MCF 10A (cell line): ENCODE measurements around the gene HECTD1. TPM values are rescaled to one million over a fixed set of nuclear protein-coding genes. Genes with fewer than 3 reads are reported as not detected.
"Not testable (repeated sequence)": the region's sequence is repeated elsewhere in the genome, so short reads cannot be mapped to it uniquely, and the experiment has no call there.

Experiments used
- BruUV-seq: library from RNA; stranded (reverse); fragments of 400-500 nt; replicated peaks from 2 replicates; lab custom pipeline; 2021; lab: Mats Ljungman, UMichigan
- CTCF ChIA-PET: fragments of 300-600 bp; sonication (Branson Sonifier 250); formaldehyde crosslinking; extraction: SDS; loops from one replicate; lab custom pipeline; 2021; ENCODE audit warnings: antibody characterized with exemption, inconsistent platforms; lab: Yijun Ruan, JAX
- POLR2A ChIA-PET: fragments of 300-600, 350-650 bp; sonication (Branson Sonifier 250); formaldehyde crosslinking; extraction: SDS; loops from one replicate; lab custom pipeline; 2020; ENCODE audit warnings: antibody characterized with exemption, inconsistent platforms; lab: Yijun Ruan, JAX
- DNase-seq: peaks from one replicate; pipeline ENCODE4 v3.0.0-alpha.2; 2018; ENCODE audit not compliant: unreplicated experiment
- H3K27ac Mint-ChIP-seq: one replicate; pipeline ENCODE4 v1.8.0; 2022; ENCODE audit warnings: mild to moderate bottlenecking, low read depth, mixed read lengths; ENCODE audit not compliant: unreplicated experiment
- H3K27me3 Mint-ChIP-seq: one replicate; pipeline ENCODE4 v1.8.0; 2022; ENCODE audit warnings: mixed read lengths; ENCODE audit not compliant: insufficient read depth, unreplicated experiment
- H3K36me3 Mint-ChIP-seq: one replicate; pipeline ENCODE4 v1.8.0; 2022; ENCODE audit warnings: mild to moderate bottlenecking, moderate library complexity, mixed read lengths; ENCODE audit not compliant: insufficient read depth, unreplicated experiment
- H3K4me1 Mint-ChIP-seq: one replicate; pipeline ENCODE4 v1.8.0; 2022; ENCODE audit warnings: mixed read lengths; ENCODE audit not compliant: insufficient read depth, unreplicated experiment
- H3K4me3 Mint-ChIP-seq: one replicate; pipeline ENCODE4 v1.8.0; 2022; ENCODE audit warnings: mild to moderate bottlenecking, moderate library complexity, mixed read lengths; ENCODE audit not compliant: unreplicated experiment
- H3K9me3 Mint-ChIP-seq: one replicate; pipeline ENCODE4 v1.8.0; 2022; ENCODE audit warnings: mixed read lengths; ENCODE audit not compliant: unreplicated experiment
- CTCF ChIP-seq: fragments of 200-600 bp; IDR thresholded peaks from one replicate; pipeline ENCODE4 v1.8.0; 2022; ENCODE audit warnings: antibody characterized with exemption, mild to moderate bottlenecking; ENCODE audit not compliant: unreplicated experiment
- intact Hi-C: fragments of 100-400 bp; cut with micrococcal nuclease; formaldehyde crosslinking; loops from 2 replicates; pipeline ENCODE4 v1.14.1; 2022
- total RNA-seq: library from RNA; stranded (reverse); gene quantifications from 2 replicates; pipeline ENCODE4 v1.2.3, GENCODE V29; 2022

Gene HECTD1
- total RNA-seq, 1 experiment from 2014 or later = 122 TPM

GRCh38 chr14:31205681-31206535 lies 1.7 kb downstream of the HECTD1 start:
- Mint-ChIP-seq H3K27me3 (no peaks in the 10 kb centered on the region), H3K9me3 (no peaks in the 10 kb centered on the region), H3K36me3 (peaks cover 49% of the 10 kb centered on the region), H3K27ac (peak overlapping the region; percentile 95), H3K4me1 (peaks cover 6% of the 10 kb centered on the region), H3K4me3 (peak overlapping the region; percentile 89)
- no peak for TF ChIP-seq CTCF
- peak; percentile 47 for DNase-seq
- intact Hi-C loops = loop anchor here (1.0 to 5.0 kb wide), 5 partner anchors 57 to 243 kb away; partner anchors contain the start of gene HEATR5A
- ChIA-PET CTCF (interaction anchor here (0.6 to 1.6 kb wide), 11 partner anchors 10 to 253 kb away, joined by 3 to 5 read pairs (median 3); no protein-coding TSS in a partner anchor), POLR2A (interaction anchor here (0.6 to 6.6 kb wide), 23 partner anchors 11 to 316 kb away, joined by 3 to 139 read pairs (median 4); partner anchors contain the start of genes HEATR5A and STRN3)
- TSS peak; percentile 54 for BruUV-seq

- no peak for DNase-seq
- H3K4me3 Mint-ChIP-seq = peak overlapping the region; percentile 89
- CTCF ChIA-PET = interaction anchor here (0.6 to 1.6 kb wide), 5 partner anchors 9 to 40 kb away, joined by 3 to 5 read pairs (median 3); no protein-coding TSS in a partner anchor
- no TSS peak for BruUV-seq
- peaks cover 16% of the 10 kb centered on the region for H3K4me1 Mint-ChIP-seq
- peaks cover 59% of the 10 kb centered on the region for H3K36me3 Mint-ChIP-seq
- H3K27me3 Mint-ChIP-seq = no peaks in the 10 kb centered on the region
- intact Hi-C loops = loop anchor here (5.0 kb wide), 1 partner anchor 132 kb away; no protein-coding TSS in a partner anchor
- peaks cover 5% of the 10 kb centered on the region for H3K9me3 Mint-ChIP-seq
- H3K27ac Mint-ChIP-seq = peak overlapping the region; percentile 69
- POLR2A ChIA-PET = interaction anchor here (0.8 to 6.6 kb wide), 13 partner anchors 10 to 215 kb away, joined by 3 to 139 read pairs (median 13); partner anchors contain the start of genes HEATR5A and STRN3
- TF ChIP-seq CTCF = no peak
These were observed 2.7 kb downstream of the HECTD1 start for GRCh38 chr14:31204593-31205534.

- H3K4me1 Mint-ChIP-seq = peaks cover 16% of the 10 kb centered on the region
- H3K4me3 Mint-ChIP-seq, H3K9me3 Mint-ChIP-seq, DNase-seq, H3K27ac Mint-ChIP-seq, H3K27me3 Mint-ChIP-seq, intact Hi-C loops, BruUV-seq: not testable (repeated sequence)
- peaks cover 67% of the 10 kb centered on the region for H3K36me3 Mint-ChIP-seq
- CTCF ChIA-PET = interaction anchor here (0.5 to 0.6 kb wide), 2 partner anchors 13 to 872 kb away, joined by 3 read pairs; no protein-coding TSS in a partner anchor
- POLR2A ChIA-PET = interaction anchor here (0.8 to 1.8 kb wide), 3 partner anchors 11 to 39 kb away, joined by 3 to 6 read pairs (median 3); no protein-coding TSS in a partner anchor
These were observed 3.5 kb downstream of the HECTD1 start for GRCh38 chr14:31203899-31204592.

GRCh38 chr14:31203414-31203742 lies 4.2 kb downstream of the HECTD1 start:
- Mint-ChIP-seq H3K9me3 (peaks cover 7% of the 10 kb centered on the region), H3K36me3 (peaks cover 73% of the 10 kb centered on the region), H3K4me3 (no peak overlapping the region), H3K27ac (no peak overlapping the region), H3K27me3 (no peaks in the 10 kb centered on the region), H3K4me1 (peaks cover 13% of the 10 kb centered on the region)
- TF ChIP-seq CTCF = no peak
- no TSS peak for BruUV-seq
- DNase-seq = no peak
- ChIA-PET CTCF (interaction anchor here (0.5 to 0.7 kb wide), 3 partner anchors 111 to 873 kb away, joined by 3 to 4 read pairs (median 3); no protein-coding TSS in a partner anchor), POLR2A (interaction anchor here (0.7 to 1.8 kb wide), 3 partner anchors 10 to 87 kb away, joined by 3 to 6 read pairs (median 4); no protein-coding TSS in a partner anchor)
- intact Hi-C loops = no loop called here
